ENCODE data around the gene TEKT3.

Gene TEKT3

GRCh38 chr17:15378243-15378642 lies 36.8 kb upstream of the TEKT3 start:
- H3K4me2 ChIP-seq (ENCODE audit: low read length): no peak overlapping the region
- no peak overlapping the region for H3K9ac ChIP-seq
- H3K9me3 ChIP-seq (ENCODE audit: control insufficient read depth, low read length): no peaks in the 10 kb centered on the region
- no peaks in the 10 kb centered on the region for H3K27me3 ChIP-seq (ENCODE audit: control insufficient read depth, insufficient read depth, low read length)
- TF ChIP-seq CTCF (IDR thresholded peaks at IDR 0.05): no peak
- H3K4me3 ChIP-seq (ENCODE audit: low read depth, low read length): no peak overlapping the region
- H3K36me3 ChIP-seq (ENCODE audit: control insufficient read depth, insufficient read depth, low read length): no peaks in the 10 kb centered on the region
- H2AFZ ChIP-seq: no peak overlapping the region
- H3K27ac ChIP-seq: no peak overlapping the region
- no peaks in the 10 kb centered on the region for H3K4me1 ChIP-seq
- no peaks in the 10 kb centered on the region for H3K79me2 ChIP-seq

- H3K4me2 ChIP-seq (ENCODE audit: low read length): no peak overlapping the region
- no peak overlapping the region for H3K27ac ChIP-seq
- H3K4me1 ChIP-seq: no peaks in the 10 kb centered on the region
- no peak for TF ChIP-seq CTCF (IDR thresholded peaks at IDR 0.05)
- H3K79me2 ChIP-seq: no peaks in the 10 kb centered on the region
- H2AFZ ChIP-seq: no peak overlapping the region
- no peaks in the 10 kb centered on the region for H3K9me3 ChIP-seq (ENCODE audit: control insufficient read depth, low read length)
- no peaks in the 10 kb centered on the region for H3K36me3 ChIP-seq (ENCODE audit: control insufficient read depth, insufficient read depth, low read length)
- H3K4me3 ChIP-seq (ENCODE audit: low read depth, low read length): no peak overlapping the region
- no peaks in the 10 kb centered on the region for H3K27me3 ChIP-seq (ENCODE audit: control insufficient read depth, insufficient read depth, low read length)
- no peak overlapping the region for H3K9ac ChIP-seq
These were observed 36.2 kb upstream of the TEKT3 start for GRCh38 chr17:15377616-15378015.

DNA sequence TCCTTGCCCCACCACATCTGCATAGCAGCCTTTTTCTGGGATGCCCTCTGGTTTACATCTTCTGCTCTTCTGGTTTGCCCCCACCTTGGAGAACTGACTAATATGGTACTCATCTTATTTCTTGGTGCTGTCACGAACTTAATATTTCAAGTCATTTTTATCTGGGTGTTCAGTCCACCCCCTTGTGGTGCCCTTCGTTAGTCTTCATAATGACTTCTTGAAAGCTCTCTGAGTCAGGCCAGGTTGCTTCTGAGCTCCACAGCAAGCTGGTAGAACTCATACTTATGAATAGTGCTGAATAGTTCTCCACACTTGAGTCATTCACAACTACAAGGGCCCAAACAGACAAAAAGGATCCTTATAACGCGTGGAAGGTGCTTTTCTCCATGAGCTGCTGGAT lies 35.8 kb upstream of the TEKT3 start:
- no peaks in the 10 kb centered on the region for H3K36me3 ChIP-seq (ENCODE audit: control insufficient read depth, insufficient read depth, low read length)
- no peak for TF ChIP-seq CTCF (IDR thresholded peaks at IDR 0.05)
- no peaks in the 10 kb centered on the region for H3K79me2 ChIP-seq
- H3K27me3 ChIP-seq (ENCODE audit: control insufficient read depth, insufficient read depth, low read length): no peaks in the 10 kb centered on the region
- H3K4me3 ChIP-seq (ENCODE audit: low read depth, low read length): no peak overlapping the region
- H3K4me1 ChIP-seq: no peaks in the 10 kb centered on the region
- no peak overlapping the region for H3K4me2 ChIP-seq (ENCODE audit: low read length)
- no peaks in the 10 kb centered on the region for H3K9me3 ChIP-seq (ENCODE audit: control insufficient read depth, low read length)
- no peak overlapping the region for H2AFZ ChIP-seq
- H3K27ac ChIP-seq: no peak overlapping the region
- no peak overlapping the region for H3K9ac ChIP-seq

- Histone ChIP-seq H3K4me1 (no peaks in the 10 kb centered on the region), H3K36me3 (ENCODE audit: control insufficient read depth, insufficient read depth, low read length) (no peaks in the 10 kb centered on the region), H3K4me3 (ENCODE audit: low read depth, low read length) (no peak overlapping the region), H3K9ac (no peak overlapping the region), H3K4me2 (ENCODE audit: low read length) (no peak overlapping the region), H3K9me3 (ENCODE audit: control insufficient read depth, low read length) (no peaks in the 10 kb centered on the region), H3K27ac (no peak overlapping the region), H2AFZ (no peak overlapping the region), H3K79me2 (no peaks in the 10 kb centered on the region), H3K27me3 (ENCODE audit: control insufficient read depth, insufficient read depth, low read length) (no peaks in the 10 kb centered on the region)
- no peak for TF ChIP-seq CTCF (IDR thresholded peaks at IDR 0.05)
These were observed 30.2 kb upstream of the TEKT3 start for GRCh38 chr17:15371376-15372130.

GRCh38 chr17:15368600-15368999 lies 27.2 kb upstream of the TEKT3 start:
- TF ChIP-seq CTCF (IDR thresholded peaks at IDR 0.05): no peak
- Histone ChIP-seq H3K4me1 (no peaks in the 10 kb centered on the region), H3K4me3 (ENCODE audit: low read depth, low read length) (no peak overlapping the region), H3K9ac (no peak overlapping the region), H3K9me3 (ENCODE audit: control insufficient read depth, low read length) (no peaks in the 10 kb centered on the region), H3K27ac (no peak overlapping the region), H3K36me3 (ENCODE audit: control insufficient read depth, insufficient read depth, low read length) (no peaks in the 10 kb centered on the region), H3K4me2 (ENCODE audit: low read length) (no peak overlapping the region), H3K79me2 (no peaks in the 10 kb centered on the region), H2AFZ (no peak overlapping the region), H3K27me3 (ENCODE audit: control insufficient read depth, insufficient read depth, low read length) (no peaks in the 10 kb centered on the region)
